ENCODE data around the gene PLPP4. TPM values are rescaled to one million over a fixed set of nuclear protein-coding genes. Genes with fewer than 3 reads are reported as not detected.

The PLPP4 gene
- total RNA-seq, 2 experiments from 2014 or later, result not detected

GRCh38 chr10:120477021-120477742 is 20.2 kb downstream of the PLPP4 start:
- Mint-ChIP-seq H3K27me3 (peaks cover 6% of the 10 kb centered on the region), H3K9me3 (ENCODE audit: low read depth) (peaks cover 3% of the 10 kb centered on the region), H3K36me3 (ENCODE audit: low read depth) (no peaks in the 10 kb centered on the region), H3K4me1 (no peaks in the 10 kb centered on the region), H3K27ac (no peak overlapping the region), H3K4me3 (no peak overlapping the region)
- ChIA-PET CTCF (no interaction called here), POLR2A (no interaction called here)
- no peak for ATAC-seq
- DNase-seq, result no peak
- intact Hi-C loops (cut with DNase I, micrococcal nuclease), result no loop called here

- ATAC-seq, result no peak
Measured at GRCh38 chr10:120477743-120478141, 20.7 kb downstream of the PLPP4 start.

GRCh38 chr10:120478386-120478785 is 21.4 kb downstream of the PLPP4 start:
- Mint-ChIP-seq H3K27ac (no peak overlapping the region), H3K27me3 (peaks cover 6% of the 10 kb centered on the region), H3K4me3 (no peak overlapping the region), H3K9me3 (ENCODE audit: low read depth) (peaks cover 7% of the 10 kb centered on the region), H3K36me3 (ENCODE audit: low read depth) (no peaks in the 10 kb centered on the region), H3K4me1 (no peaks in the 10 kb centered on the region)
- ATAC-seq (no peak), DNase-seq (no peak)
- CTCF ChIA-PET, result no interaction called here
- intact Hi-C loops (cut with DNase I, micrococcal nuclease), result no loop called here
- POLR2A ChIA-PET, result no interaction called here

More at GRCh38 chr10:120477743-120478141, 20.7 kb downstream of the PLPP4 start:
- CTCF ChIA-PET, result no interaction called here
- Mint-ChIP-seq H3K9me3 (ENCODE audit: low read depth) (peaks cover 5% of the 10 kb centered on the region), H3K27me3 (peaks cover 6% of the 10 kb centered on the region), H3K4me1 (no peaks in the 10 kb centered on the region), H3K4me3 (no peak overlapping the region), H3K36me3 (ENCODE audit: low read depth) (no peaks in the 10 kb centered on the region), H3K27ac (no peak overlapping the region)
- intact Hi-C loops (cut with DNase I, micrococcal nuclease), result no loop called here
- POLR2A ChIA-PET, result no interaction called here
- DNase-seq, result no peak

- ATAC-seq (no peak), DNase-seq (no peak)
- intact Hi-C loops (cut with DNase I, micrococcal nuclease), result no loop called here
- H3K27ac Mint-ChIP-seq, result no peak overlapping the region
- CTCF ChIA-PET, result no interaction called here
- POLR2A ChIA-PET, result no interaction called here
- peaks cover 5% of the 10 kb centered on the region for H3K9me3 Mint-ChIP-seq (ENCODE audit: low read depth)
- no peaks in the 10 kb centered on the region for H3K4me1 Mint-ChIP-seq
- H3K36me3 Mint-ChIP-seq (ENCODE audit: low read depth), result no peaks in the 10 kb centered on the region
- H3K27me3 Mint-ChIP-seq, result peaks cover 6% of the 10 kb centered on the region
- no peak overlapping the region for H3K4me3 Mint-ChIP-seq
Measured at GRCh38 chr10:120479506-120479905, 22.5 kb downstream of the PLPP4 start.

GRCh38 chr10:120480065-120480600 is 23.1 kb downstream of the PLPP4 start:
- Mint-ChIP-seq H3K27ac (no peak overlapping the region), H3K36me3 (ENCODE audit: low read depth) (no peaks in the 10 kb centered on the region), H3K4me3 (no peak overlapping the region), H3K4me1 (no peaks in the 10 kb centered on the region), H3K27me3 (peaks cover 6% of the 10 kb centered on the region), H3K9me3 (ENCODE audit: low read depth) (peaks cover 5% of the 10 kb centered on the region)
- ATAC-seq (no peak), DNase-seq (no peak)
- ChIA-PET POLR2A (no interaction called here), CTCF (no interaction called here)
- intact Hi-C loops (cut with DNase I, micrococcal nuclease), result no loop called here

- no peak for ATAC-seq
- ChIA-PET CTCF (no interaction called here), POLR2A (no interaction called here)
- H3K27ac Mint-ChIP-seq, result no peak overlapping the region
- H3K4me3 Mint-ChIP-seq, result no peak overlapping the region
- H3K36me3 Mint-ChIP-seq (ENCODE audit: low read depth), result no peaks in the 10 kb centered on the region
- peaks cover 6% of the 10 kb centered on the region for H3K27me3 Mint-ChIP-seq
- peaks cover 5% of the 10 kb centered on the region for H3K9me3 Mint-ChIP-seq (ENCODE audit: low read depth)
- DNase-seq, result no peak
- no peaks in the 10 kb centered on the region for H3K4me1 Mint-ChIP-seq
- intact Hi-C loops (cut with DNase I, micrococcal nuclease), result no loop called here
Measured at GRCh38 chr10:120480848-120481247, 23.8 kb downstream of the PLPP4 start.

GRCh38 chr10:120483006-120483405 is 26.0 kb downstream of the PLPP4 start:
- Mint-ChIP-seq H3K27me3 (peaks cover 4% of the 10 kb centered on the region), H3K4me3 (no peak overlapping the region)

GRCh38 chr10:120483651-120484301 is 26.7 kb downstream of the PLPP4 start:
- POLR2A ChIA-PET, result no interaction called here
- Mint-ChIP-seq H3K27ac (no peak overlapping the region), H3K36me3 (ENCODE audit: low read depth) (no peaks in the 10 kb centered on the region), H3K4me1 (no peaks in the 10 kb centered on the region), H3K4me3 (no peak overlapping the region), H3K27me3 (peaks cover 4% of the 10 kb centered on the region), H3K9me3 (ENCODE audit: low read depth) (peaks cover 5% of the 10 kb centered on the region)
- no peak for DNase-seq
- intact Hi-C loops (cut with DNase I, micrococcal nuclease), result no loop called here
- CTCF ChIA-PET, result no interaction called here
- ATAC-seq, result no peak

More at GRCh38 chr10:120483006-120483405, 26.0 kb downstream of the PLPP4 start:
- DNase-seq (no peak), ATAC-seq (no peak)
- Mint-ChIP-seq H3K9me3 (ENCODE audit: low read depth) (peaks cover 5% of the 10 kb centered on the region), H3K4me1 (no peaks in the 10 kb centered on the region), H3K36me3 (ENCODE audit: low read depth) (no peaks in the 10 kb centered on the region), H3K27ac (no peak overlapping the region)
- POLR2A ChIA-PET, result no interaction called here
- CTCF ChIA-PET, result no interaction called here
- intact Hi-C loops (cut with DNase I, micrococcal nuclease), result no loop called here

GRCh38 chr10:120485946-120486345 is 28.9 kb downstream of the PLPP4 start:
- no peak overlapping the region for H3K4me3 Mint-ChIP-seq
- CTCF ChIA-PET, result no interaction called here
- ATAC-seq, result no peak
- H3K9me3 Mint-ChIP-seq (ENCODE audit: low read depth), result peaks cover 5% of the 10 kb centered on the region
- intact Hi-C loops (cut with DNase I, micrococcal nuclease), result no loop called here
- H3K36me3 Mint-ChIP-seq (ENCODE audit: low read depth), result no peaks in the 10 kb centered on the region
- H3K4me1 Mint-ChIP-seq, result no peaks in the 10 kb centered on the region
- POLR2A ChIA-PET, result no interaction called here
- H3K27ac Mint-ChIP-seq, result no peak overlapping the region
- DNase-seq, result no peak
- no peaks in the 10 kb centered on the region for H3K27me3 Mint-ChIP-seq

- Mint-ChIP-seq H3K9me3 (ENCODE audit: low read depth) (peaks cover 5% of the 10 kb centered on the region), H3K4me1 (no peaks in the 10 kb centered on the region), H3K4me3 (no peak overlapping the region), H3K27me3 (no peaks in the 10 kb centered on the region), H3K36me3 (ENCODE audit: low read depth) (no peaks in the 10 kb centered on the region), H3K27ac (no peak overlapping the region)
- ChIA-PET POLR2A (no interaction called here), CTCF (interaction anchor here (0.5 kb wide), 1 partner anchor 323 kb away, joined by 4 read pairs; no protein-coding TSS in a partner anchor)
- DNase-seq, result no peak
- ATAC-seq, result no peak
- intact Hi-C loops (cut with DNase I, micrococcal nuclease), result no loop called here
Measured at GRCh38 chr10:120486671-120487205, 29.7 kb downstream of the PLPP4 start.

- no peak overlapping the region for H3K27ac Mint-ChIP-seq
- no peaks in the 10 kb centered on the region for H3K4me1 Mint-ChIP-seq
- H3K27me3 Mint-ChIP-seq, result no peaks in the 10 kb centered on the region
- DNase-seq, result no peak
- no peaks in the 10 kb centered on the region for H3K9me3 Mint-ChIP-seq (ENCODE audit: low read depth)
- H3K36me3 Mint-ChIP-seq (ENCODE audit: low read depth), result no peaks in the 10 kb centered on the region
- intact Hi-C loops (cut with DNase I, micrococcal nuclease), result no loop called here
- ATAC-seq, result no peak
- no peak overlapping the region for H3K4me3 Mint-ChIP-seq
- POLR2A ChIA-PET, result no interaction called here
- CTCF ChIA-PET, result interaction anchor here (1.6 kb wide), 1 partner anchor 14 kb away, joined by 9 read pairs; no protein-coding TSS in a partner anchor
Measured at GRCh38 chr10:120490288-120490687, 33.3 kb downstream of the PLPP4 start.

GRCh38 chr10:120492346-120492745 is 35.3 kb downstream of the PLPP4 start:
- CTCF ChIA-PET, result no interaction called here
- POLR2A ChIA-PET, result no interaction called here
- intact Hi-C loops (cut with DNase I, micrococcal nuclease), result no loop called here

More at GRCh38 chr10:120492346-120492745, 35.3 kb downstream of the PLPP4 start:
- no peak for ATAC-seq
- Mint-ChIP-seq H3K36me3 (ENCODE audit: low read depth) (no peaks in the 10 kb centered on the region), H3K4me3 (no peak overlapping the region), H3K27me3 (peaks cover 2% of the 10 kb centered on the region), H3K4me1 (no peaks in the 10 kb centered on the region), H3K27ac (no peak overlapping the region), H3K9me3 (ENCODE audit: low read depth) (no peaks in the 10 kb centered on the region)
- no peak for DNase-seq
